Astrocyte (in vitro differentiated cells and primary cell): ENCODE data around the gene TGFBRAP1. TPM values are rescaled to one million over a fixed set of nuclear protein-coding genes. Genes with fewer than 3 reads are reported as not detected.

Experiments used
- DNase-seq: peaks from one replicate; pipeline ENCODE4 v3.0.0-alpha.2; 2010; ENCODE audit warnings: low read depth
- FAIRE-seq: peaks from 2 replicates; lab custom pipeline; 2011; peaks lifted over from hg19 to GRCh38; lab: Jason Lieb, UNC
- H2AFZ ChIP-seq: 2 replicates; pipeline ENCODE4 v1.6.0; 2012; ENCODE audit warnings: low read depth, low read length, inconsistent platforms
- H3K27ac ChIP-seq: 2 replicates; pipeline ENCODE4 v1.5.1; 2011; ENCODE audit warnings: low read depth, low read length, inconsistent platforms
- H3K27me3 ChIP-seq: 2 replicates; pipeline ENCODE4 v1.6.0; 2011; ENCODE audit warnings: low read length, inconsistent platforms; ENCODE audit not compliant: insufficient read depth
- H3K36me3 ChIP-seq: 2 replicates; pipeline ENCODE4 v1.5.1; 2011; ENCODE audit warnings: low read length, inconsistent platforms; ENCODE audit not compliant: insufficient read depth
- H3K4me1 ChIP-seq: 2 replicates; pipeline ENCODE4 v1.5.1; 2011; ENCODE audit warnings: low read length, inconsistent platforms; ENCODE audit not compliant: insufficient read depth
- H3K4me2 ChIP-seq: 2 replicates; pipeline ENCODE4 v1.6.0; 2012; ENCODE audit warnings: low read length, inconsistent platforms
- H3K4me3 ChIP-seq: 2 replicates; pipeline ENCODE4 v1.5.1; 2011; ENCODE audit warnings: low read depth, mild to moderate bottlenecking, low read length, inconsistent platforms; ENCODE audit not compliant: insufficient read depth
- H3K79me2 ChIP-seq: 2 replicates; pipeline ENCODE4 v1.6.0; 2012; ENCODE audit warnings: mild to moderate bottlenecking, low read length, inconsistent platforms; ENCODE audit not compliant: insufficient read depth
- H3K9ac ChIP-seq: 2 replicates; pipeline ENCODE4 v1.6.0; 2012; ENCODE audit warnings: mild to moderate bottlenecking, low read length, inconsistent platforms
- H3K9me3 ChIP-seq: 2 replicates; pipeline ENCODE4 v1.5.1; 2012; ENCODE audit warnings: low read depth, mild to moderate bottlenecking, low read length, inconsistent platforms; ENCODE audit not compliant: insufficient read depth
- H4K20me1 ChIP-seq: 2 replicates; pipeline ENCODE4 v1.6.0; 2012; ENCODE audit warnings: low read length, inconsistent platforms; ENCODE audit not compliant: insufficient read depth
- H3K27ac Mint-ChIP-seq: one replicate; pipeline ENCODE4 v1.8.0; 2021; ENCODE audit warnings: mild to moderate bottlenecking, mixed read lengths; ENCODE audit not compliant: unreplicated experiment
- H3K27me3 Mint-ChIP-seq: one replicate; pipeline ENCODE4 v1.8.0; 2021; ENCODE audit warnings: low read depth, mixed read lengths; ENCODE audit not compliant: unreplicated experiment
- H3K36me3 Mint-ChIP-seq: one replicate; pipeline ENCODE4 v1.8.0; 2021; ENCODE audit warnings: low read depth, mixed read lengths; ENCODE audit not compliant: unreplicated experiment
- H3K4me1 Mint-ChIP-seq: one replicate; pipeline ENCODE4 v1.8.0; 2021; ENCODE audit warnings: low read depth, mixed read lengths; ENCODE audit not compliant: unreplicated experiment
- H3K4me3 Mint-ChIP-seq: one replicate; pipeline ENCODE4 v1.8.0; 2021; ENCODE audit warnings: mild to moderate bottlenecking, moderate library complexity, mixed read lengths; ENCODE audit not compliant: unreplicated experiment
- H3K9me3 Mint-ChIP-seq: one replicate; pipeline ENCODE4 v1.8.0; 2021; ENCODE audit warnings: mild to moderate bottlenecking, mixed read lengths; ENCODE audit not compliant: unreplicated experiment
- EZH2 ChIP-seq: IDR thresholded peaks from 2 replicates; pipeline ENCODE4 v1.6.1; 2012; ENCODE audit warnings: mild to moderate bottlenecking, low read length, inconsistent platforms; ENCODE audit not compliant: insufficient read depth
- total RNA-seq: library from RNA; stranded (reverse); gene quantifications from 2 replicates; pipeline ENCODE4 v1.2.1, GENCODE V29; 2021
- TF ChIP-seq, protein P1 (sequence below): IDR thresholded peaks from 2 replicates; pipeline ENCODE4 v1.5.1; 2011; ENCODE audit warnings: low read depth, mild to moderate bottlenecking, inconsistent platforms, low read length, moderate library complexity; ENCODE audit not compliant: insufficient read depth

The TGFBRAP1 gene
- total RNA-seq, 1 donor from 2014 or later: 25.1 TPM

DNA sequence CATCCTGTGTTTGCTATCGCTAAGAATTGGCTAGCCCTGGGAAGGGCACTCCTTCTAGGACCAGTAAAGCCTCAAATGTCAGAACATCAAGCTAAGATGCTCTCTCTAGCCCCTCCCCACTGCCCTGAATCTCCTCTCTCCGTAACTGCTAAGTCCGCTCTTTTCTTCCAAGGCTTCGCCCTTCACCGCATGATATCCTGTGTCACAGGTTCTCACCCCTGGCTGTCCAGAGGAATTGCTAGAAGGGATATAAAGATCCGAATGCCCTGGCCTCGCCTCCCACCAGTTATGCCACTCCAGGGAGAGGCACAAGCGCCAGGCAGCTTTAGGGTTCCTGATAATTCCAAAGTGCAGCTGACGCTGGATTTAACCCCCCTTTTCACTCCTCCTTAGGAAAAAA is 105.1 kb downstream of the TGFBRAP1 start:
- no peak for DNase-seq
- Histone ChIP-seq H3K9ac (no peak overlapping the region), H3K27ac (no peak overlapping the region), H2AFZ (no peak overlapping the region), H3K79me2 (no peaks in the 10 kb centered on the region), H3K9me3 (no peaks in the 10 kb centered on the region), H3K36me3 (no peaks in the 10 kb centered on the region), H3K4me2 (no peak overlapping the region), H3K4me1 (no peaks in the 10 kb centered on the region), H3K4me3 (no peak overlapping the region), H3K27me3 (peaks cover 2% of the 10 kb centered on the region), H4K20me1 (no peaks in the 10 kb centered on the region)
- H3K36me3 Mint-ChIP-seq: no peaks in the 10 kb centered on the region
- FAIRE-seq: no peak
- no peak for TF ChIP-seq EZH2
- TF ChIP-seq, protein P1, sequence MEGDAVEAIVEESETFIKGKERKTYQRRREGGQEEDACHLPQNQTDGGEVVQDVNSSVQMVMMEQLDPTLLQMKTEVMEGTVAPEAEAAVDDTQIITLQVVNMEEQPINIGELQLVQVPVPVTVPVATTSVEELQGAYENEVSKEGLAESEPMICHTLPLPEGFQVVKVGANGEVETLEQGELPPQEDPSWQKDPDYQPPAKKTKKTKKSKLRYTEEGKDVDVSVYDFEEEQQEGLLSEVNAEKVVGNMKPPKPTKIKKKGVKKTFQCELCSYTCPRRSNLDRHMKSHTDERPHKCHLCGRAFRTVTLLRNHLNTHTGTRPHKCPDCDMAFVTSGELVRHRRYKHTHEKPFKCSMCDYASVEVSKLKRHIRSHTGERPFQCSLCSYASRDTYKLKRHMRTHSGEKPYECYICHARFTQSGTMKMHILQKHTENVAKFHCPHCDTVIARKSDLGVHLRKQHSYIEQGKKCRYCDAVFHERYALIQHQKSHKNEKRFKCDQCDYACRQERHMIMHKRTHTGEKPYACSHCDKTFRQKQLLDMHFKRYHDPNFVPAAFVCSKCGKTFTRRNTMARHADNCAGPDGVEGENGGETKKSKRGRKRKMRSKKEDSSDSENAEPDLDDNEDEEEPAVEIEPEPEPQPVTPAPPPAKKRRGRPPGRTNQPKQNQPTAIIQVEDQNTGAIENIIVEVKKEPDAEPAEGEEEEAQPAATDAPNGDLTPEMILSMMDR: no peak
- peaks cover 13% of the 10 kb centered on the region for H3K27me3 Mint-ChIP-seq
- no peak overlapping the region for H3K4me3 Mint-ChIP-seq
- no peak overlapping the region for H3K27ac Mint-ChIP-seq
- H3K4me1 Mint-ChIP-seq: no peaks in the 10 kb centered on the region
- no peaks in the 10 kb centered on the region for H3K9me3 Mint-ChIP-seq

DNA sequence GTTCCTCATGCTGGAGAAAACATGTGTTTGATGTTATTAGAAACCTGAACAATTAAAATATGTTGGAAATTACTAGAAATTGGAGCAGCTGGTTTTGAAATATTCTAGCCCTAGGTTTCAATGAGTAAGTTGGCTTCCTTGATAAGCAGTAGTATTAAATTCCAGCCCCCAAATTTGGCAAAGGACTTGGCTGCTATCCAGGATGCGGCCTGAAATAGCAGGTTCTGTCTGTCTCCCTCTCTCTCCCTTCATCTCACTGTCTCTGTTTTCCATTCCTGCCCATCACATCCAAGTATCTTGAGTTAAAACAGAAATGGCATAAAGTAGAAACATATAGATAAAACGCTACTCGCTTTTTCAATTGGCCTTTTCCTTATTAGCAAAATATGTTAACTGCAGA is 108.9 kb downstream of the TGFBRAP1 start:
- H3K79me2 ChIP-seq: no peaks in the 10 kb centered on the region
- no peak overlapping the region for H3K27ac ChIP-seq
- no peak overlapping the region for H3K27ac Mint-ChIP-seq
- no peaks in the 10 kb centered on the region for H4K20me1 ChIP-seq
- H3K4me1 ChIP-seq: no peaks in the 10 kb centered on the region
- H3K27me3 Mint-ChIP-seq: peaks cover 19% of the 10 kb centered on the region
- no peak for FAIRE-seq
- H3K27me3 ChIP-seq: peaks cover 2% of the 10 kb centered on the region
- H3K9me3 ChIP-seq: no peaks in the 10 kb centered on the region
- TF ChIP-seq EZH2: no peak
- TF ChIP-seq, protein P1: no peak
- H2AFZ ChIP-seq: no peak overlapping the region
- H3K36me3 Mint-ChIP-seq: no peaks in the 10 kb centered on the region
- H3K4me2 ChIP-seq: no peak overlapping the region
- H3K4me1 Mint-ChIP-seq: no peaks in the 10 kb centered on the region
- H3K36me3 ChIP-seq: no peaks in the 10 kb centered on the region
- DNase-seq: no peak
- no peak overlapping the region for H3K4me3 Mint-ChIP-seq
- H3K4me3 ChIP-seq: no peak overlapping the region
- H3K9ac ChIP-seq: no peak overlapping the region
- peaks cover 3% of the 10 kb centered on the region for H3K9me3 Mint-ChIP-seq

DNA sequence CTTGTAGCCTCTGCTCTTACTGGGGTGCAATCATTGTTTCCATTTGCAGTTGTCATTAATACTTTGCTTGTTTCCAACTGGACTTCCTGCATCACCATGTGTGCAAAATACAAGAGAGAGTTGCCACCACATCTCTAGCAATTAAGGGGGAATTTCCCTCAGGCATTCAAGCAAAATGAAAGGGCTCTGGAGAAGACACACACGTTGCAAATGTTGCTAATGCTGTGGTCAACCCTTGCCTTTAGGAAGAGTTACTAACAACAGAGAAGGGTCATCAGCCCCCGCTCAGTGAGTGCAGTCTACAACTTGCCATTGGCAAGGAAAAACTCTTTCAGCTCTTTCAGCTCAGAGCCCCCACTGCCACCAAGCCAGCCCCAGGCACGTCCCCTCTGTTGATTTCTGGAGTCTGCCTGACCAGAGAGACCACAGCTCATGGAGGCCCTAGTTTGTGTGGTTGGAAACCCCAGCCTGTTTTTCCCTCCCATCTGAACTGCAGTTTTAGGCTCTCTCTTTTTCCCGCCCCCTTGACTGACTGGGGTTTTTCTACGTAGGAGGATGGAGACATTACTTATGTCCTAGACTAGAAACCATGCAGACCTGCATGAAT is 113.8 kb downstream of the TGFBRAP1 start:
- Mint-ChIP-seq H3K4me3 (no peak overlapping the region), H3K4me1 (no peaks in the 10 kb centered on the region), H3K36me3 (no peaks in the 10 kb centered on the region), H3K27me3 (peaks cover 8% of the 10 kb centered on the region), H3K27ac (no peak overlapping the region), H3K9me3 (peaks cover 3% of the 10 kb centered on the region)
- no peak overlapping the region for H2AFZ ChIP-seq
- no peak overlapping the region for H3K9ac ChIP-seq
- H3K4me3 ChIP-seq: no peak overlapping the region
- H4K20me1 ChIP-seq: no peaks in the 10 kb centered on the region
- H3K79me2 ChIP-seq: no peaks in the 10 kb centered on the region
- H3K27ac ChIP-seq: no peak overlapping the region
- H3K9me3 ChIP-seq: no peaks in the 10 kb centered on the region
- no peaks in the 10 kb centered on the region for H3K4me1 ChIP-seq
- no peak for TF ChIP-seq EZH2
- TF ChIP-seq, protein P1: no peak
- H3K4me2 ChIP-seq: no peak overlapping the region
- FAIRE-seq: no peak
- no peaks in the 10 kb centered on the region for H3K27me3 ChIP-seq
- H3K36me3 ChIP-seq: no peaks in the 10 kb centered on the region
- DNase-seq: no peak
